ENCODE results near the gene OR2S2.

OR2S2 gene

GRCh38 chr9:35933550-35934067, 24.3 kb downstream of the OR2S2 start:
- no peak overlapping the region for H3K4me3 ChIP-seq (ENCODE audit: low read depth, low read length)
- TF ChIP-seq CTCF (IDR thresholded peaks at IDR 0.05; ENCODE audit: insufficient read depth, low read depth, low read length, missing control alignments) = no peak
- no peak for DNase-seq (ENCODE audit: low read depth)

DNA sequence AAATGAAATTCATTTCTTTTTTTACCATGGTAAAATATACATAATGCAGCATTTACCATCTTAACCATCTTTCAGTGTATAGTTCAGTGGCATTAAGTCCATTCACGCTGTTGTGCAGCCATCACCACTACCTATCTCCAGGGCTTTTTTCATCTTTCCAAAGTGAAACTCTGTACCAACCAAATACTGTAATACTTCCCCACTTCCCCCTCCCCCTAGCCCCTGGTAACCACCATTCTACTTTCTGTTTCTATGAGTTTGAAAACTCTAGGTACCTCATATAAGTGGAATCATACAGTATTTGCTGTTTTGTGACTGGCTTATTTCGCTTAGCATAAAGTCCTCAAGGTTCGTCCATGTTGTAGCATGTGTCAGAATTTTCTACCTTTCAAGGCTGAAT, 25.2 kb downstream of the OR2S2 start:
- no peak for TF ChIP-seq CTCF (IDR thresholded peaks at IDR 0.05; ENCODE audit: insufficient read depth, low read depth, low read length, missing control alignments)
- no peak for DNase-seq (ENCODE audit: low read depth)
- H3K4me3 ChIP-seq (ENCODE audit: low read depth, low read length) = no peak overlapping the region

- TF ChIP-seq CTCF (IDR thresholded peaks at IDR 0.05; ENCODE audit: insufficient read depth, low read depth, low read length, missing control alignments) = no peak
- DNase-seq (ENCODE audit: low read depth) = no peak
These were observed 27.0 kb downstream of the OR2S2 start for GRCh38 chr9:35930989-35931388.

DNA sequence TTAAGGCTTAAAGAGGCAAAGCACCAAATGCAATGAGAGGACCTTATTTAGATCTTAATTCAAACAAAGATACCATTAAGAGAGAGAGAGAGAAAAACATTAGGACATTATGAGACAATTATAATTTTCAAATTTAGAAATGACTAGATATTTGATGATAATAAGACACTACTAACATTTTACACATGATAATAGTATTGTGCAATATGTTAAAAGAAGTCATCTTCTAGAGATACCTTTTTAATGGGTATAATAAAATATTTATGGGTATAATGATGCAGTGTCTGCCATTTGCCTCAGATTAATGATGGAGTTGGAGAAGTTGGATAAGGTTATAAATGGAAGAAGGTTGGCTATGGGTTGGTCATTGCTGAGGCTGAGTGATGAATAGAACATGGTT, 27.4 kb downstream of the OR2S2 start:
- TF ChIP-seq CTCF (IDR thresholded peaks at IDR 0.05; ENCODE audit: insufficient read depth, low read depth, low read length, missing control alignments) = no peak
- H3K4me3 ChIP-seq (ENCODE audit: low read depth, low read length) = no peak overlapping the region
- no peak for DNase-seq (ENCODE audit: low read depth)

More at GRCh38 chr9:35930989-35931388, 27.0 kb downstream of the OR2S2 start:
- no peak overlapping the region for H3K4me3 ChIP-seq (ENCODE audit: low read depth, low read length)

- DNase-seq (ENCODE audit: low read depth) = no peak
These were observed 28.6 kb downstream of the OR2S2 start for GRCh38 chr9:35929453-35929718.

GRCh38 chr9:35928591-35929452, 29.1 kb downstream of the OR2S2 start:
- TF ChIP-seq CTCF (IDR thresholded peaks at IDR 0.05; ENCODE audit: insufficient read depth, low read depth, low read length, missing control alignments) = no peak
- DNase-seq (ENCODE audit: low read depth) = no peak
- no peak overlapping the region for H3K4me3 ChIP-seq (ENCODE audit: low read depth, low read length)

More at GRCh38 chr9:35929453-35929718, 28.6 kb downstream of the OR2S2 start:
- no peak for TF ChIP-seq CTCF (IDR thresholded peaks at IDR 0.05; ENCODE audit: insufficient read depth, low read depth, low read length, missing control alignments)
- H3K4me3 ChIP-seq (ENCODE audit: low read depth, low read length) = no peak overlapping the region
